ENCODE measurements around the gene DOCK9. TPM values are rescaled to one million over a fixed set of nuclear protein-coding genes. Genes with fewer than 3 reads are reported as not detected.
A peak's percentile ranks its signal among the peaks of the same experiment; 100 is the strongest.

The DOCK9 gene
- total RNA-seq, 1 donor from 2014 or later: 56.3 TPM

DNA sequence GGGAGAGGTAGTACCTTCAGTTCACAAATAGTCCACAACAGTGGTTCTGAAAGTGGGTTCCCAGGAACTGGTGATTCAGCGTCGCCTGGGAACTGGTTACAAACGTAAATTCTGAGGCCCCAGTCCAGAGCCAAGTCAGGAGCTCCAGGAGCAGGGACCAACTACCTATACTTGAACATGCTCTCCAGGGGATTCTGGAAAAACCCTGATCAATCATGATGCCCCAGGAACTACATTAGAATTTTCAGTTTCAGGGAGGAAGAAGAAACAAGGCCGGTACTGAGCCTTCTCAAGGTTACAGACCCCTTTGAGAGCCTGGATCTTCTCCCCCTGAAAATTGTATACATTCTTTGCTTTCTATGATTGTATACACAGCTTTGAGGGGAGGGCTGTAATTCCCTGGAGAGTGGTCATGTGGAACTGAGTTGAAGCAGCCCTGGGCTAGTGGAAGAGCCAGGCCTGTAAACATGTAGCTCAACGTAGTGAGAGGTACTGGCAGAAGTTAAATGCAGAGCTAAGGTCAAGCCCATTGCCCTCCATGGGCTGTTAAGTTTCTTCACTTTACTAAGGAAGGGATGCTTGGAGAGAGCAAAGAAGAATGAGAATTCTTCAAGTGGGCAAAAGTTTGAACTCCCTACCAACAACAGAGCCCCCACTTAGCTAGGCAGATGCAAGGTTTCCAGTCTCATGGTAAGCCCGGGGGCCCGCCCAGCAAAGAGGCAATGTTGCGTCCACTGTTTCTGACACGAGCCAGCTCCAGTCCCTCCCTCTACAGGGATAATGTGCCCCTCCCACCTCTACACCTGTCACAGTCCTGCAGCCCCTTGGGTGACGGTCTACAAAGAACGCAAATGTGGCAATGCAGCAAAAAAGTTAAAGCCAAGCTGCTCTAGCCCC lies 17.0 kb downstream of the DOCK9 start:
- peaks cover 3% of the 10 kb centered on the region for H3K36me3 Mint-ChIP-seq (ENCODE audit: low read depth, unreplicated experiment)
- no peak for FAIRE-seq

DNA sequence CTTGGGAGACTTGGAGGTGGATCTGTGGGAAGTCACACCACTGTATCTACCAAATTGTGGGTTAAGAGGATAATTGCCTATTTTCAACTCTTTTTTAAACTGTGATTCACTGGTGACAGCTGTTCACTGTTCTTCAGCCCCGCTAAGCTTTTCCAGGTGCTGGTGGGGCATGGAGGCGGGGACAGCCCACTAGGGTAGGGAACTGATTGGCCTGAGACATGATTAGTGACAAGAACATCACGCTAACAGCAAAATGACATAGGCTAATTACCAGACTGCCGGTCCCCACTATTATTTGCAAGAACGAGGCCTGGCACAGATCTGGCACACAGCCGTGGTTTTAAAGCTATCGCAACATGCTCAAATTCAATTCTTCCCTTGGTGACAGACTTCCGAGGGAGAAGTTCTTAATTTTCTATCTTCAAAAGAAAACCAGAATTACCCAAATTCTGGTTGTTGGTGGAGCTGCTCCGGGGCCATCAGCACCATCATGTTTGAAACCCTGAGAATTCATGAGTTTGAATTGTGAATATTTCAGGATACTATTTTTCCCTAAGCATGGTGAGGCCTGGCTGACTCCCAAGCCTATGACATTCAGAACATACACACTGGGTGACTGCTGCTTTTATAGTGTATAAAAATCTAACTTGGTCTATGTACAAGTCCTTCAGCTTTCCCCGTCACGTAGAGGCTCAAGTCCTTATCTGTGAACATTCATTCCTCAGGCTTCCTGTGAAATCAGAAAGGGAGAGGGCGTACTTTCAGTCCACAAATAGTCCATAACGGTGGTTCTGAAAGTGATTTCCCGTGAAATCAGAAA lies 17.9 kb downstream of the DOCK9 start:
- no peaks in the 10 kb centered on the region for H4K20me1 ChIP-seq (ENCODE audit: insufficient read depth, low read length)
- no peaks in the 10 kb centered on the region for H3K36me3 ChIP-seq (ENCODE audit: insufficient read depth, low read length)
- H3K27ac Mint-ChIP-seq (ENCODE audit: unreplicated experiment): no peak overlapping the region
- peaks cover 12% of the 10 kb centered on the region for H3K4me1 Mint-ChIP-seq (ENCODE audit: low read depth, unreplicated experiment)
- no peak for FAIRE-seq
- no peak overlapping the region for H3K4me3 ChIP-seq (ENCODE audit: insufficient read depth, low read depth, low read length)
- no peaks in the 10 kb centered on the region for H3K27me3 ChIP-seq (ENCODE audit: insufficient read depth, low read length)
- H3K9me3 ChIP-seq (ENCODE audit: insufficient read depth, low read depth, low read length): no peaks in the 10 kb centered on the region
- H3K9me3 Mint-ChIP-seq (ENCODE audit: unreplicated experiment): peaks cover 2% of the 10 kb centered on the region
- H2AFZ ChIP-seq (ENCODE audit: low read depth, low read length): no peak overlapping the region
- TF ChIP-seq EZH2 (IDR thresholded peaks at IDR 0.05; ENCODE audit: insufficient read depth, low read length): no peak
- TF ChIP-seq, protein P1, sequence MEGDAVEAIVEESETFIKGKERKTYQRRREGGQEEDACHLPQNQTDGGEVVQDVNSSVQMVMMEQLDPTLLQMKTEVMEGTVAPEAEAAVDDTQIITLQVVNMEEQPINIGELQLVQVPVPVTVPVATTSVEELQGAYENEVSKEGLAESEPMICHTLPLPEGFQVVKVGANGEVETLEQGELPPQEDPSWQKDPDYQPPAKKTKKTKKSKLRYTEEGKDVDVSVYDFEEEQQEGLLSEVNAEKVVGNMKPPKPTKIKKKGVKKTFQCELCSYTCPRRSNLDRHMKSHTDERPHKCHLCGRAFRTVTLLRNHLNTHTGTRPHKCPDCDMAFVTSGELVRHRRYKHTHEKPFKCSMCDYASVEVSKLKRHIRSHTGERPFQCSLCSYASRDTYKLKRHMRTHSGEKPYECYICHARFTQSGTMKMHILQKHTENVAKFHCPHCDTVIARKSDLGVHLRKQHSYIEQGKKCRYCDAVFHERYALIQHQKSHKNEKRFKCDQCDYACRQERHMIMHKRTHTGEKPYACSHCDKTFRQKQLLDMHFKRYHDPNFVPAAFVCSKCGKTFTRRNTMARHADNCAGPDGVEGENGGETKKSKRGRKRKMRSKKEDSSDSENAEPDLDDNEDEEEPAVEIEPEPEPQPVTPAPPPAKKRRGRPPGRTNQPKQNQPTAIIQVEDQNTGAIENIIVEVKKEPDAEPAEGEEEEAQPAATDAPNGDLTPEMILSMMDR (IDR thresholded peaks at IDR 0.05; ENCODE audit: insufficient read depth, low read depth, low read length): no peak
- H3K27ac ChIP-seq (ENCODE audit: low read depth, low read length): no peak overlapping the region
- DNase-seq (ENCODE audit: low read depth): no peak
- H3K4me3 Mint-ChIP-seq (ENCODE audit: unreplicated experiment): no peak overlapping the region
- H3K4me2 ChIP-seq (ENCODE audit: low read length): no peak overlapping the region
- no peak overlapping the region for H3K9ac ChIP-seq (ENCODE audit: low read length)
- H3K79me2 ChIP-seq (ENCODE audit: insufficient read depth, low read length): no peaks in the 10 kb centered on the region
- H3K27me3 Mint-ChIP-seq (ENCODE audit: low read depth, unreplicated experiment): no peaks in the 10 kb centered on the region
- peaks cover 3% of the 10 kb centered on the region for H3K36me3 Mint-ChIP-seq (ENCODE audit: low read depth, unreplicated experiment)
- peaks cover 7% of the 10 kb centered on the region for H3K4me1 ChIP-seq (ENCODE audit: insufficient read depth, low read length)

More for the DNA sequence above, 17.0 kb downstream of the DOCK9 start:
- Mint-ChIP-seq H3K27me3 (ENCODE audit: low read depth, unreplicated experiment) (no peaks in the 10 kb centered on the region), H3K27ac (ENCODE audit: unreplicated experiment) (no peak overlapping the region), H3K9me3 (ENCODE audit: unreplicated experiment) (peaks cover 2% of the 10 kb centered on the region), H3K4me1 (ENCODE audit: low read depth, unreplicated experiment) (peaks cover 12% of the 10 kb centered on the region), H3K4me3 (ENCODE audit: unreplicated experiment) (no peak overlapping the region)
- TF ChIP-seq, protein P1 (IDR thresholded peaks at IDR 0.05; ENCODE audit: insufficient read depth, low read depth, low read length): no peak
- no peaks in the 10 kb centered on the region for H3K27me3 ChIP-seq (ENCODE audit: insufficient read depth, low read length)
- H3K4me1 ChIP-seq (ENCODE audit: insufficient read depth, low read length): peaks cover 7% of the 10 kb centered on the region
- H3K27ac ChIP-seq (ENCODE audit: low read depth, low read length): no peak overlapping the region
- peak overlapping the region; percentile 6 for H3K4me2 ChIP-seq (ENCODE audit: low read length)
- no peak overlapping the region for H3K9ac ChIP-seq (ENCODE audit: low read length)
- H3K36me3 ChIP-seq (ENCODE audit: insufficient read depth, low read length): no peaks in the 10 kb centered on the region
- no peak for DNase-seq (ENCODE audit: low read depth)
- no peaks in the 10 kb centered on the region for H3K79me2 ChIP-seq (ENCODE audit: insufficient read depth, low read length)
- H2AFZ ChIP-seq (ENCODE audit: low read depth, low read length): no peak overlapping the region
- H4K20me1 ChIP-seq (ENCODE audit: insufficient read depth, low read length): no peaks in the 10 kb centered on the region
- H3K9me3 ChIP-seq (ENCODE audit: insufficient read depth, low read depth, low read length): no peaks in the 10 kb centered on the region
- H3K4me3 ChIP-seq (ENCODE audit: insufficient read depth, low read depth, low read length): no peak overlapping the region
